H1 (cell line): ENCODE data around the gene WDR91. TPM values are rescaled to one million over a fixed set of nuclear protein-coding genes. Genes with fewer than 3 reads are reported as not detected.

Source experiments
- CTCF ChIA-PET: fragments of 300-600 bp; sonication (Branson Sonifier 250); formaldehyde crosslinking; loops from one replicate; lab custom pipeline; 2021; ENCODE audit not compliant: partially characterized antibody; lab: Charles Lee
- POLR2A ChIA-PET: fragments of 300-600 bp; sonication (Branson Sonifier 250); formaldehyde crosslinking; loops from one replicate; lab custom pipeline; 2021; ENCODE audit warnings: inconsistent platforms; ENCODE audit not compliant: partially characterized antibody; lab: Charles Lee
- DNase-seq, 2 experiments: peaks; one replicate each; pipeline versions ENCODE4 v3.0.0 to v3.0.0-alpha.2; 2010 to 2022; ENCODE audit warnings: low spot score in 2 of 2, low read depth in 1 of 2, mixed read lengths in 1 of 2
- FAIRE-seq: peaks from 2 replicates; lab custom pipeline; 2011; peaks lifted over from hg19 to GRCh38; lab: Jason Lieb, UNC
- H2AFZ ChIP-seq: 2 replicates; pipeline ENCODE4 v1.8.1; 2012; ENCODE audit warnings: low read length, inconsistent platforms
- H2AK5ac ChIP-seq: 2 replicates; pipeline ENCODE4 v1.6.1; 2013; ENCODE audit warnings: low read depth, low read length
- H2BK120ac ChIP-seq: replicated peaks from 2 replicates; pipeline ENCODE3; 2013; ENCODE audit warnings: low read depth, low read length, inconsistent platforms
- H2BK12ac ChIP-seq: 2 replicates; pipeline ENCODE4 v1.6.1; 2013; ENCODE audit warnings: low read depth, low read length
- H2BK15ac ChIP-seq: 2 replicates; pipeline ENCODE4 v1.6.1; 2013; ENCODE audit warnings: low read length
- H2BK20ac ChIP-seq: 2 replicates; pipeline ENCODE4 v1.6.1; 2013; ENCODE audit warnings: low read length
- H2BK5ac ChIP-seq: 2 replicates; pipeline ENCODE4 v1.6.1; 2013; ENCODE audit warnings: low read depth, low read length
- H3K14ac ChIP-seq: 2 replicates; pipeline ENCODE4 v1.6.1; 2013; ENCODE audit warnings: inconsistent platforms; ENCODE audit not compliant: insufficient read length
- H3K18ac ChIP-seq: 2 replicates; pipeline ENCODE4 v1.6.1; 2013; ENCODE audit warnings: low read length; ENCODE audit errors: extremely low read depth
- H3K23ac ChIP-seq: 2 replicates; pipeline ENCODE4 v1.6.1; 2013; ENCODE audit warnings: inconsistent platforms; ENCODE audit not compliant: insufficient read length
- H3K23me2 ChIP-seq: 2 replicates; pipeline ENCODE4 v1.6.1; 2013; ENCODE audit warnings: low read depth, low read length
- H3K27ac ChIP-seq: 2 replicates; pipeline ENCODE4 v1.6.1; 2011; ENCODE audit warnings: low read depth, low read length, inconsistent platforms
- H3K27me3 ChIP-seq, 4 experiments: replicated peaks in 1 of 4; 1 replicate in 1 of 4; 2 replicates in 3 of 4; pipeline versions ENCODE4 v1.6.1 to v1.8.1; 2011 to 2013; ENCODE audit warnings: low read length in 3 of 4, mild to moderate bottlenecking in 3 of 4, inconsistent platforms in 2 of 4, mixed read lengths in 2 of 4, moderate library complexity in 1 of 4; ENCODE audit not compliant: control insufficient read depth in 3 of 4, insufficient read depth in 3 of 4; ENCODE audit errors: extremely low read depth in 1 of 4
- H3K36me3 ChIP-seq, 4 experiments: 2 replicates each; pipeline versions ENCODE4 v1.6.1 to v1.8.1; 2011 to 2013; ENCODE audit warnings: mild to moderate bottlenecking in 4 of 4, low read length in 3 of 4, moderate library complexity in 2 of 4, control low read depth in 1 of 4, inconsistent platforms in 1 of 4; ENCODE audit not compliant: insufficient read depth in 4 of 4, control insufficient read depth in 2 of 4
- H3K4ac ChIP-seq: replicated peaks from 2 replicates; pipeline ENCODE3; 2013; ENCODE audit warnings: low read length, low read depth, mixed read lengths, inconsistent platforms; ENCODE audit not compliant: insufficient read length
- H3K4me1 ChIP-seq, 4 experiments: replicated peaks in 1 of 4; 1 replicate in 1 of 4; 2 replicates in 3 of 4; pipeline versions ENCODE4 v1.6.1 to v1.8.1; 2011 to 2013; ENCODE audit warnings: low read length in 3 of 4, inconsistent platforms in 2 of 4, mixed read lengths in 1 of 4; ENCODE audit not compliant: insufficient read depth in 4 of 4, control insufficient read depth in 3 of 4
- H3K4me2 ChIP-seq, 2 experiments: 2 replicates each; pipeline versions ENCODE4 v1.6.1 to v1.8.1; 2011 to 2013; ENCODE audit warnings: low read depth in 2 of 2, low read length in 2 of 2, control low read depth in 1 of 2, inconsistent platforms in 1 of 2, mild to moderate bottlenecking in 1 of 2; ENCODE audit not compliant: insufficient read depth in 1 of 2
- H3K4me3 ChIP-seq, 4 experiments: fragments of 200-600, 300-600 bp in 1 of 4; sonication (generic), shearing (Covaris generic), sonication (Bioruptor Twin) in 1 of 4; 2 replicates each; pipeline versions ENCODE4 v1.5.1 to v1.8.1; 2011 to 2016; ENCODE audit warnings: low read length in 4 of 4, low read depth in 3 of 4, control low read depth in 2 of 4, inconsistent platforms in 2 of 4, mild to moderate bottlenecking in 2 of 4, mixed read lengths in 1 of 4, moderate library complexity in 1 of 4; ENCODE audit not compliant: insufficient read depth in 2 of 4; ENCODE audit errors: extremely low read depth in 1 of 4
- H3K56ac ChIP-seq: replicated peaks from 2 replicates; pipeline ENCODE3; 2013; ENCODE audit warnings: low read depth, mild to moderate bottlenecking, mixed read lengths, low read length, inconsistent platforms; ENCODE audit not compliant: insufficient read length
- H3K79me1 ChIP-seq: 2 replicates; pipeline ENCODE4 v1.6.1; 2013; ENCODE audit warnings: low read depth, low read length, control low read depth
- H3K79me2 ChIP-seq, 2 experiments: 2 replicates each; pipeline versions ENCODE4 v1.6.1 to v1.8.1; 2012 to 2013; ENCODE audit warnings: low read length in 2 of 2, mild to moderate bottlenecking in 2 of 2, inconsistent platforms in 1 of 2; ENCODE audit not compliant: insufficient read depth in 2 of 2, control insufficient read depth in 1 of 2
- H3K9ac ChIP-seq, 4 experiments: replicated peaks in 1 of 4; 1 replicate in 1 of 4; 2 replicates in 3 of 4; pipeline versions ENCODE4 v1.6.1 to v1.8.1; 2011 to 2013; ENCODE audit warnings: low read depth in 3 of 4, low read length in 3 of 4, control low read depth in 2 of 4, mild to moderate bottlenecking in 2 of 4, moderate library complexity in 2 of 4, inconsistent platforms in 1 of 4; ENCODE audit errors: extremely low read depth in 1 of 4
- H3K9me3 ChIP-seq, 2 experiments: 2 replicates each; pipeline versions ENCODE4 v1.6.1 to v1.8.1; 2012 to 2013; ENCODE audit warnings: mild to moderate bottlenecking in 2 of 2, moderate library complexity in 2 of 2, control low read depth in 1 of 2, inconsistent platforms in 1 of 2, low read depth in 1 of 2, low read length in 1 of 2, mixed read lengths in 1 of 2; ENCODE audit not compliant: insufficient read depth in 2 of 2
- H4K20me1 ChIP-seq, 2 experiments: replicated peaks in 1 of 2; 2 replicates each; pipeline versions ENCODE3 to v1.8.1; 2011 to 2013; ENCODE audit warnings: inconsistent platforms in 2 of 2, low read length in 2 of 2, mild to moderate bottlenecking in 1 of 2; ENCODE audit not compliant: insufficient read depth in 2 of 2, control insufficient read depth in 1 of 2
- H4K5ac ChIP-seq: 2 replicates; pipeline ENCODE4 v1.6.1; 2013; ENCODE audit warnings: low read length, low read depth, mixed read lengths, inconsistent platforms; ENCODE audit not compliant: insufficient read length
- H4K8ac ChIP-seq: 2 replicates; pipeline ENCODE4 v1.8.0; 2013; ENCODE audit warnings: mild to moderate bottlenecking, moderate library complexity, low read length, inconsistent platforms; ENCODE audit not compliant: insufficient read depth; ENCODE audit errors: extremely low read depth
- H4K91ac ChIP-seq: replicated peaks from 2 replicates; pipeline ENCODE3; 2013; ENCODE audit warnings: low read length, mixed read lengths, inconsistent platforms; ENCODE audit not compliant: insufficient read length
- BACH1 ChIP-seq: IDR thresholded peaks from 2 replicates; pipeline ENCODE4 v1.6.1; 2012; ENCODE audit warnings: low read length, improper control_type of control experiment
- BRCA1 ChIP-seq: IDR thresholded peaks from 2 replicates; pipeline ENCODE4 v1.6.1; 2012; ENCODE audit warnings: low read depth, low read length, improper control_type of control experiment
- GTF2F1 ChIP-seq: IDR thresholded peaks from 2 replicates; pipeline ENCODE4 v1.6.1; 2012; ENCODE audit warnings: low read depth, low read length, improper control_type of control experiment, borderline replicate concordance
- MAFK ChIP-seq: IDR thresholded peaks from 2 replicates; pipeline ENCODE4 v1.6.1; 2012; ENCODE audit warnings: low read depth, mild to moderate bottlenecking, improper control_type of control experiment, low read length
- POU5F1 ChIP-seq: IDR thresholded peaks from 2 replicates; pipeline ENCODE4 v1.6.1; 2011; ENCODE audit warnings: low read depth, mild to moderate bottlenecking, low read length, moderate library complexity
- RAD21 ChIP-seq, 2 experiments: IDR thresholded peaks in 1 of 2; conservative IDR thresholded peaks in 1 of 2; 2 replicates each; pipeline ENCODE4 v1.6.1; 2011; ENCODE audit warnings: low read depth in 2 of 2, low read length in 2 of 2, improper control_type of control experiment in 1 of 2, inconsistent platforms in 1 of 2, mild to moderate bottlenecking in 1 of 2, moderate library complexity in 1 of 2
- SIN3A ChIP-seq, 2 experiments: IDR thresholded peaks in 1 of 2; conservative IDR thresholded peaks in 1 of 2; 2 replicates each; pipeline ENCODE4 v1.6.1; 2011 to 2012; ENCODE audit warnings: low read length in 2 of 2, improper control_type of control experiment in 1 of 2, low read depth in 1 of 2, mild to moderate bottlenecking in 1 of 2
- SIX5 ChIP-seq: IDR thresholded peaks from 2 replicates; pipeline ENCODE4 v1.6.1; 2011; ENCODE audit warnings: mild to moderate bottlenecking, low read depth, low read length
- SP1 ChIP-seq: IDR thresholded peaks from 2 replicates; pipeline ENCODE4 v1.6.1; 2011; ENCODE audit warnings: low read depth, low read length
- WGBS, 2 experiments: shearing (Covaris generic) in 1 of 2; methylation state at CpG; one replicate each; pipeline versions ENCODE4 v1.1.6 to v1.1.7; 2013 to 2015; ENCODE audit warnings: low lambda C conversion rate in 2 of 2, mixed read lengths in 2 of 2, inconsistent platforms in 1 of 2, low coverage in 1 of 2, missing lambda C conversion rate in 1 of 2; ENCODE audit not compliant: insufficient replicate concordance in 2 of 2, insufficient coverage in 1 of 2, insufficient read length in 1 of 2; ENCODE audit errors: extremely low coverage in 1 of 2, missing lambda C conversion rate in 1 of 2; 5-methylcytosine and 5-hydroxymethylcytosine counted together
- polyA plus RNA-seq, 7 experiments: library from polyadenylated mRNA; depleted of rRNA in 3 of 7; stranded (reverse) in 5 of 7; unstranded in 2 of 7; fragments of >200 nt in 5 of 7; fragments of 200-250 nt in 2 of 7; gene quantifications; 1 replicate in 5 of 7; 2 replicates in 1 of 7; 4 replicates in 1 of 7; pipeline versions ENCODE4 v1.2.1 to v1.2.3, GENCODE V29; 2011 to 2013; ENCODE audit warnings: missing spikeins in 2 of 7, mixed read lengths in 2 of 7
- total RNA-seq: library from RNA; stranded (reverse); fragmentation: NEBNext Ultra II Directional; extraction: Animal tissue kit (Norgen Biotek cat#: 25700); gene quantifications from 2 replicates; pipeline ENCODE4 v1.2.1, GENCODE V29; 2021
- TF ChIP-seq, protein P1 (sequence below): IDR thresholded peaks from 2 replicates; pipeline ENCODE4 v1.6.1; 2011; ENCODE audit warnings: low read depth, mild to moderate bottlenecking, low read length; ENCODE audit not compliant: insufficient read depth
- TF ChIP-seq, protein P2 (sequence below): IDR thresholded peaks from 2 replicates; pipeline ENCODE4 v1.6.1; 2011; ENCODE audit warnings: low read length, improper control_type of control experiment

Gene WDR91
- total and polyA plus RNA-seq, 2 of the 8 experiments (the other 6 are each of a cell fraction or from before 2014, with no cell fraction given): 8.2 to 14.7 TPM

DNA sequence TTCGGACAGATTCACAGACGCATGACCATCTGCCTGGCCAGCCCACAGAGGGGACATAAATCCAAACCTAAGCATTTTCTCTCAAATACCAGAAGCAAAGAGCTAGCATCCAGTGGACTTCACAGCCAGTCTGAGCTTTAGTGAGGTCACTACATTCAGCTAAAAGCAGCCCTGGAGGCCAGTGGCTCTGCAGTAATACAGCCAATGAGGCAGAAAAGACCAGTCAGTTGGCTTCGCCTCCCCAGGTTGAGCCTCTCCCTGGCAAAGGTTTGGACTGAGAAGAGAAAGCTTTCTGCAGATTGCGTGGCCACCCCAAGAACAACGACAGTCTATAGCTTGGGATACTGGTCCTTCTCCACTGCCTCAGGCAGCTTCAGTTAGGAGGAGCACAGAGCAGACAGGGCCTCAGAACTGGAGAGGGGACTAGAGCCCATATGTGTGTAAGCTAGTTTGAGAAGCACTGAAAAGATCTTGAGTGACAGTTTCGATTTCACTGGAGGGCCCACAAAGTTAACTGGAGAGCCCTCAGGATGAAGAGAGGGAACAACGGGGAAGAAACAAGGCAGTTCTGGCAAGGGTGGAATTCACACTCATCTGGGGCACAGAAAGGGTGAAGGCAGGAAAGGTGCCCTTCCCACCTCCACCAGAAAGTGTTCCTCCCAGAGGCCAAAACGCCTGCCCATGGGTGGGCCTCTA lies 3.8 kb downstream of the WDR91 start:
- no peaks in the 10 kb centered on the region; a peak in 2 of 7 replicates for H3K4me1 ChIP-seq
- H2BK15ac ChIP-seq: no peak overlapping the region
- H3K14ac ChIP-seq: no peak overlapping the region
- peaks cover 8% of the 10 kb centered on the region for H3K23me2 ChIP-seq
- ChIA-PET POLR2A (interaction anchor here (0.6 to 1.3 kb wide), 3 partner anchors 14 to 88 kb away, joined by 3 read pairs; no protein-coding TSS in a partner anchor), CTCF (interaction anchor here (0.9 to 1.3 kb wide), 4 partner anchors 9 to 157 kb away, joined by 3 to 5 read pairs (median 3); no protein-coding TSS in a partner anchor)
- H3K18ac ChIP-seq: no peak overlapping the region
- no peak overlapping the region for H2BK20ac ChIP-seq
- H3K9me3 ChIP-seq: no peaks in the 10 kb centered on the region
- WGBS, 2 experiments: 84% methylated on average over 8 of the region's 8 CpGs; no CpG with 5 or more reads in 1 of the 2 experiments
- H4K20me1 ChIP-seq: peaks cover 0 to 1% of the 10 kb centered on the region in 2 experiments
- H2BK12ac ChIP-seq: no peak overlapping the region
- H2AK5ac ChIP-seq: no peak overlapping the region
- H2BK5ac ChIP-seq: no peak overlapping the region
- H3K4me2 ChIP-seq: no peak overlapping the region
- no peak overlapping the region for H3K27ac ChIP-seq
- H3K4me3 ChIP-seq: no peak overlapping the region
- H3K79me2 ChIP-seq: no peaks in the 10 kb centered on the region
- no peak for DNase-seq
- no peak overlapping the region for H3K9ac ChIP-seq
- no peaks in the 10 kb centered on the region; a peak in 1 of 8 replicates for H3K36me3 ChIP-seq
- H3K27me3 ChIP-seq: peaks cover 0 to 8% (median 3%) of the 10 kb centered on the region in 4 experiments; a peak in 5 of 7 replicates
- no peak overlapping the region for H3K56ac ChIP-seq
- no peak overlapping the region for H3K4ac ChIP-seq
- FAIRE-seq: no peak
- no peaks in the 10 kb centered on the region for H3K79me1 ChIP-seq
- H3K23ac ChIP-seq: no peak overlapping the region
- H4K8ac ChIP-seq: no peak overlapping the region
- no peak overlapping the region for H2BK120ac ChIP-seq
- H4K91ac ChIP-seq: no peak overlapping the region
- H2AFZ ChIP-seq: no peak overlapping the region
- H4K5ac ChIP-seq: no peak overlapping the region
- TF ChIP-seq SIN3A (conservative IDR thresholded peaks at IDR 0.05 in 1 of 2, IDR thresholded peaks at IDR 0.05 in 1 of 2; ENCODE audit: low read depth in 1 of 2, low read length in 2 of 2): no peak
- TF ChIP-seq SP1: no peak
- TF ChIP-seq RAD21 (IDR thresholded peaks at IDR 0.05 in 1 of 2, conservative IDR thresholded peaks at IDR 0.05 in 1 of 2; ENCODE audit: low read depth in 2 of 2, low read length in 2 of 2): no peak
- TF ChIP-seq POU5F1: no peak
- no peak for TF ChIP-seq BRCA1
- TF ChIP-seq GTF2F1: no peak
- TF ChIP-seq SIX5: no peak
- TF ChIP-seq MAFK: no peak
- TF ChIP-seq BACH1: no peak
- TF ChIP-seq, protein P1, sequence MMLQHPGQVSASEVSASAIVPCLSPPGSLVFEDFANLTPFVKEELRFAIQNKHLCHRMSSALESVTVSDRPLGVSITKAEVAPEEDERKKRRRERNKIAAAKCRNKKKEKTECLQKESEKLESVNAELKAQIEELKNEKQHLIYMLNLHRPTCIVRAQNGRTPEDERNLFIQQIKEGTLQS: no peak
- TF ChIP-seq, protein P2, sequence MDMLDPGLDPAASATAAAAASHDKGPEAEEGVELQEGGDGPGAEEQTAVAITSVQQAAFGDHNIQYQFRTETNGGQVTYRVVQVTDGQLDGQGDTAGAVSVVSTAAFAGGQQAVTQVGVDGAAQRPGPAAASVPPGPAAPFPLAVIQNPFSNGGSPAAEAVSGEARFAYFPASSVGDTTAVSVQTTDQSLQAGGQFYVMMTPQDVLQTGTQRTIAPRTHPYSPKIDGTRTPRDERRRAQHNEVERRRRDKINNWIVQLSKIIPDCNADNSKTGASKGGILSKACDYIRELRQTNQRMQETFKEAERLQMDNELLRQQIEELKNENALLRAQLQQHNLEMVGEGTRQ: no peak
